Right forelimb (tissue), 1 donor: ENCODE results near the gene LINGO3.
"Not testable (repeated sequence)": the region's sequence is repeated elsewhere in the genome, so short reads cannot be mapped to it uniquely, and the experiment has no call there.

ENCODE experiments used
- DNase-seq: peaks from one replicate; pipeline ENCODE4 v3.0.0-alpha.2; 2018

LINGO3 gene, protein sequence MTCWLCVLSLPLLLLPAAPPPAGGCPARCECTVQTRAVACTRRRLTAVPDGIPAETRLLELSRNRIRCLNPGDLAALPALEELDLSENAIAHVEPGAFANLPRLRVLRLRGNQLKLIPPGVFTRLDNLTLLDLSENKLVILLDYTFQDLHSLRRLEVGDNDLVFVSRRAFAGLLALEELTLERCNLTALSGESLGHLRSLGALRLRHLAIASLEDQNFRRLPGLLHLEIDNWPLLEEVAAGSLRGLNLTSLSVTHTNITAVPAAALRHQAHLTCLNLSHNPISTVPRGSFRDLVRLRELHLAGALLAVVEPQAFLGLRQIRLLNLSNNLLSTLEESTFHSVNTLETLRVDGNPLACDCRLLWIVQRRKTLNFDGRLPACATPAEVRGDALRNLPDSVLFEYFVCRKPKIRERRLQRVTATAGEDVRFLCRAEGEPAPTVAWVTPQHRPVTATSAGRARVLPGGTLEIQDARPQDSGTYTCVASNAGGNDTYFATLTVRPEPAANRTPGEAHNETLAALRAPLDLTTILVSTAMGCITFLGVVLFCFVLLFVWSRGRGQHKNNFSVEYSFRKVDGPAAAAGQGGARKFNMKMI

DNA sequence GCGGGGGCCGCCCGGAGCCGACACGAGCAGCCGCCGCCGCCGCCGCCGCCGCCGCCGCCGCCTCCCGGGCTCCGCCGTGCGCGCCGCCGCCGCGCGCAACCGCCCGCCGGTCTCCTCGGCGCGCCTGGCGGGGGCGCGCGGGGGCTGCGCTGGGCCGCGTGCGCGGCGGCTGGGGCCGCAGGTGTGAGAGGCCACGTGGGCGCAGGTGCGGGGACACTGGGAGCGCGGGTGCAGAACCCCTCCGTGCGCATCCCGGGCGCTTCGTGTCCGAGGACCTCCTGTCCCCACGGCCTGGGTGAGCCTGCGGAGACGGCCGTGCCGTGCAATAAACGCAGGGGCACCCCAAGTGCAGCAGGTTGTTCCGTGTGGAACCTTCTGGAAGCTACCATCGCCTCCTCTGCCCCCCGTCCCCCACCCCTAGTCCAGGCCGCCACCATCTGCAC, at the start of gene LINGO3:
Gene LINGO3, minus strand, starts transcription at position 41 of the 443 bp plus-strand sequence. CDS start 16,378 bp downstream, outside the sequence.
- DNase-seq = no peak

DNA sequence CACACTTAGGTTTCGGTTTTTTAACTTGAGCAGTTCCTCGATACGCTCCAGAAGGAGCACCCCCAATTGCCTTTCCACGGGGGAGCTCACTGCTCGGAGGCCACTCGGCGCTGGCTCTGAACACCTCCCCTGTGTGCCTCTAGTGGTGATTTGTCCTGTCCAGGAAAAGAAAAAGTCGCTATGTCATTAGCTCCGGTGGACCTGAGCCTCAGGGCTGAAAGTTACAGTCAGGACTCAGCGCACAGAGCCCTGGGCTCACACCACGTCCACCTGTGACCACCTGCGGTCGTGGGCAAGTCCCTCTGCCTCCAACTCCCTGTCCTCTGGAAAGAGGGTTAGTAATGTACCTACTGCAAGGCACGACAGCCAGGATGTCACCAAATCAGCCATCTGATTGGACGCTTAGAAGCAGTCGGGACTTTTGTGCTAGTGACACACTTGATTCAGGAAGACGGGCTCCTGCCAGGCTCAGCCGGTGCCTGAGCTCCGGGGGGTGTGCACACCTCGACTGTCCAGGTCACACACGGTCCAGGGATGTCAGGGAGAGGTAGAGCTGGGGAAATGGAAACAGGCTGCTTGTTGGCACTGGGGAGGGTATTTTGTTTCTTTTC, 48.2 kb upstream of the LINGO3 start:
- DNase-seq = no peak

DNA sequence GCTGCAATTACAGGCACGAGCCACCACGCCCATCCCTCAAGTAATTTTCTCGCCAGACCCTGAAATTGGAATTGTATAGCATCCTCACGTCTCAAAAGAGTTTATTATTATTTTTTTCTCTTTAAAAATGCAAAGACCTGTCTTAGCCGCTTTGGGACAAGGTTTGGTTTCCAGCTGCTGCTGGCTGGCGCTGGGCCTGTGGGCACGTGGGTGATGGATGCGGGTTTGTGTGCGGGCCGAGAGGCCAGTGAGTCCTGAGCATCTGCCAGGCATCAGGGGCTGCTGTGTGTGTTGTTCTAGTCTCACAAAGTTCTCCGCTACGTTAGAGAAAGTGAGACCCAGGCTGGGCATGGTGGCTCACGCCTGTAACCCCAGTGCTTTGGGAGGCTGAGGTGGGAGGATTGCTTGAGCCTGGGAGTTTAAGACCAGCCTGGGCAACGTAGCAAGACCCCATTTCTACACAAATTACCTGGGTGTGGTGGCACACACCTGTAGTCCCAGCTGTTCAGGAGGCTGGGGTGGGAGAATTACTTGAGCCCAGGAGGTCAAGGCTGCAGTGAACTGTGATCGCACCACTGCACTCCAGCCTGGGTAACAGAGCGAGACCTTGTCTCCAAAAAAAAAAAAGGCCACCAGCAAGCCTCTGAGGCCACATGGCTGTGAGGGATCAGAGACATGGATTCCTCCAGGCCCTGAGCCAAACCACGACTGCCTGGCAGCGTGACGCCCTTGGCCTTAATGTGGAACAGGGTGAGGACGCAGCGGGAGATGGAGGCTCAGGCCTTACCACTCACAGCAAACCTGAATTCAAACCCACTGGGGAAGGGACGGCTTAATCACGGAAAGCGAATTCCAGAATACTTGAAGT, 47.4 kb upstream of the LINGO3 start:
- DNase-seq = no peak

DNA sequence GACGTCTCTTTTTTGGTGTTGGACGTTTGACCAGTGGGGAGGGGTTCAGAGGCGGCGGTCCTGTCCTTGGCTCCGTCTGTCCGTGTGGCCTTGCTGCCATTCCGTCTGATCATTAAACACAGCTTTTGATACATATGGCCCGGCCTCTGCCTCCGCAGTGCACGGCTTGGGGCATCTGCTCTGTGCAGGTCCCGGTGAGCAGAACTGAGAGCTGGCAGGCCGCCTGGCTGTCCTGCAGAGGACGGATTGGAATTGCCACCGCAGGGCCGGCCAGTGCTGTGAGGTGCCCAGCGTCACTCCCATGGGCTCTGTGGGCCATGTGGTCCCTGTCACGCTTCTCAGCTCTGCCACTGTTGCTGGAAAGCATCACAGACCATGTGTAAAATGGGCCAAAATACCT, 46.7 kb upstream of the LINGO3 start:
- DNase-seq = no peak

DNA sequence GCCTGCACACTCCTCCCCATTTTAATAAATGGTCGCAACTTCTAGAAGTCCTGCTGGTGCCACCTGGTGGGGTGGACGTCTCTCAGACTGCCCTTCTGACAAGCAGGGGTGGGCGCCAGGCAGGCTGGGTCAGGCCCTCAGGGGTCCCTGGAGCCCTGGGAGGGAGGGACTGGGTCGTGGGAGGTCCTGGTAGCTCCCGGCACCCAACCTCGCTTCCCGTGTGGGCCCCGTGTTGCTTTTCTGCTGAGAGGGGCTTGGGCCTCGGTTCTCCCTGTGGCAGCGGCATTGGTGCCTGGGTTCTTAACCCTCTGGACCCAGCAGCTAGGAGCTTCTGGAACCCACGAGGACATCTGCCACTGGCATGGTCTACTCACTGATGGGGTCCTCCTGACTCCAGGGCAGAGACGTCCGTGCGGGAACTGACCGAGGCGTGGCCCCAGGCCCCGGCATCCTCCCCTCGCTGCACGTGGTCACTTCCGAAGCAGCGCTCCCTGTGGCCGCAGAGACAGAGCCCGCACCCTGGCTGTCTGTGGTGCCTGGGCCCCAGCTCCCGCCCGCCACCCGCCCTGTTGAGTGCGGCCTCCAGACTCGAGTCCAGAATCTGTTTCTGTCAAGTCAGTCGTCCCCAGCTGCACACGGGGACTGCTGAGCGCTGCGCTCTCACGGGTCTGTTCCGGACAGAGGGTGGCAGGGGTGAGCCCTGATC, 46.1 kb upstream of the LINGO3 start:
- no peak for DNase-seq

DNA sequence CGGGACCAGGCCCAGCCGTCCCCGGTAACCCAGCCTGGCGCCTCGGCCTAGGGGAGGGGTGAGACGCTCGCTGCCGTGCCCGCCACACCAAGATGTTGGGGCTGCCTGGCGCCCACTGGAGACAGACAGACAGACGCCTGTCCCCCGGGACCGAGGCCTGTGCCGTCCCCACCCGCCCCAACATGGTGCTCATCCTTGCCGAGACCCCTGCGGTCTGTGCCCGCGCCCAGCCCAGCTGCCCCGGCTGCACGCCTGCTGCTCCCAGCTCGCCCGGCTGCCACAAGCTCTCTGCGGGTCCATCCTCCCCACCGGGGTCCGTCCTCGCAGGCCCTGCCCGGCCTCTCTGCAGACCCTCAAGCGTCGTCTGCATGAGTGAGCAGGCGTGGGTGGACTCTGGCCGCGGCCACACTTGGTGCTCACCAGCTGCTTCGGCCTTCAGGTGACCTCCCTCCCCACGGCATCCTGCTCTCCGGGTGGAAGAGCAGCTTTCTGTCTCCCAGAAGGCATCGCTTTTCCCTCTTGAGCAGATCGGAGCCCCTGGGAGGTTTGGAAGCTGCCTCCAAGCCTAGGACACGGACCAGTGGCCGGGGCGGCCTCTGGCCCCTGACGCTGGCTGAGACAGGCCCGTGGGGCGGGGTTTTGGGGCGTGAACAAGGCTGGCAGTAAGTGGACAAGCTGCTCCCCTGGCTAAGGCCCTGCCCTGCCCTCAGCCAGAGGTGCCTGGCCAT, 45.4 kb upstream of the LINGO3 start:
- DNase-seq = no peak

DNA sequence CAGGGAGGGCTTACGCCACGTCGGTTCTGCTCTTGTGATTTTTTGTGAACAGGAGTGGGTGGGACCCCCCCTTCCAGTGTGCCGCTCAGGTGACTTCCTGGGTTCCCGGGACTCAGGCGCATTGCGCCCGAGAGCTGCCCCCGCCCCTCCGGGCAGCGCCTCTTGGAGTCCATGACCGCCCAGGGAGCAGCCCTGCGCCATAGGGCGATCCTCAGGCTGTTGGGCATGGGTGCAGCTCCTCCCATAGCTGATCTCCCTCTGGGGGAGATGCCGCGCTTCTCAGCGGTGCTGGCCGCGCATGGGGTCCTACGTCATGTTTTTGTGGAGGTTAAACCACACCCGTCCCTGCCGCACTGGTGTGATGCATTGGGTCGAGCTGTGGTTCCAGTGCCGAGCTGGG, 44.2 kb upstream of the LINGO3 start:
- no peak for DNase-seq

DNA sequence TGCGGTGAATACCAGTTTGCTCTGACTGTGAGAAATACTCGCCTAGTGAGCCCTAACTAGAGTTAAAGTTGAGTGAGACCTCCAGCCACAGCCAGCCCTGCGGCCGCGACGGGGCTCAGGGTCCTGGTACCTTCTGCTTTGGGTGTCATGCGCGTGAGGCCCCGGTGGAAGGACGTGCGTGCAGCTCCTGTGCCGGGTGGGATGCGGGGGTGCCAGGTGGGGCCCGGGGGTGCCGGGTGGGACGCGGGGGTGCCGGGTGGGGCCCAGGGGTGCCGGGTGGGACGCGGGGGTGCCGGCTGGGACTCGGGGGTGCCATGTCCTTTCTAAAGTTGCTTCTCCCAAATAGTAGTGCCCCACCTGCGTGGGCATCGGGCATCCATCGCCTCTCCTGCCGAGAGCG, 43.6 kb upstream of the LINGO3 start:
- DNase-seq = no peak

DNA sequence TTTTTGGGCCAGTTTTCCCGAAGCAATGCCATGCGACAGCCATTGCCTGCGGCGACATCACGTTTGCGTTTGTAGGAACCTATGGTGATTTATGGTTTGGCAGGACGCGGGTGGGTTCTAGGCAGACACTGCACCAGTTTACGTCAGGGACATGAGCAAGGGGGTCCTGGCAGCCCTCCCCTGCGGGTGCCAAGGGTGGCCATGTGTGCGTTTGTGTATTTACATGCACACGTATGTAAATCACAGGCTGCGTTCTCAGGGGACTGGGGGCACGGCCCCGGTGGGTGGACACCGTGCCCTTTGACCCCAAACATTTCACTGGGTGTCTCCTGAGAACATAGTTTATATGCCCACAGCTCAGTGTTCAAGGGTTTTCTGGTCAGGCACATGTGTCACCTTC, 42.7 kb upstream of the LINGO3 start:
- no peak for DNase-seq

DNA sequence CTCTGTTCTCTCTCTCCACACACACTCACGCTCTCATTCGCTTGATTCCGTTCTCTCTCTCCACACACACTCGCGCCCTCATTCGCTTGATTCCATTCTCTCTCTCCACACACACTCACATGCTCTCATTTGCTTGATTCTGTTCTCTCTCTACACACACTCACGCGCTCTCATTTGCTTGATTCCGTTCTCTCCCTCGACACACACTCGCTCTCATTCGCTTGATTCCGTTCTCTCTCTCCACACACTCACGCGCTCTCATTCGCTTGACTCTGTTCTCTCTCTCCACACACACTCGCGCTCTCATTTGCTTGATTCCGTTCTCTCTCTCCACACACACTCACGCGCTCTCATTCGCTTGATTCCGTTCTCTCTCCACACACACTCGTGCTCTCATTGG, 41.9 kb upstream of the LINGO3 start:
- not testable (repeated sequence) for DNase-seq

DNA sequence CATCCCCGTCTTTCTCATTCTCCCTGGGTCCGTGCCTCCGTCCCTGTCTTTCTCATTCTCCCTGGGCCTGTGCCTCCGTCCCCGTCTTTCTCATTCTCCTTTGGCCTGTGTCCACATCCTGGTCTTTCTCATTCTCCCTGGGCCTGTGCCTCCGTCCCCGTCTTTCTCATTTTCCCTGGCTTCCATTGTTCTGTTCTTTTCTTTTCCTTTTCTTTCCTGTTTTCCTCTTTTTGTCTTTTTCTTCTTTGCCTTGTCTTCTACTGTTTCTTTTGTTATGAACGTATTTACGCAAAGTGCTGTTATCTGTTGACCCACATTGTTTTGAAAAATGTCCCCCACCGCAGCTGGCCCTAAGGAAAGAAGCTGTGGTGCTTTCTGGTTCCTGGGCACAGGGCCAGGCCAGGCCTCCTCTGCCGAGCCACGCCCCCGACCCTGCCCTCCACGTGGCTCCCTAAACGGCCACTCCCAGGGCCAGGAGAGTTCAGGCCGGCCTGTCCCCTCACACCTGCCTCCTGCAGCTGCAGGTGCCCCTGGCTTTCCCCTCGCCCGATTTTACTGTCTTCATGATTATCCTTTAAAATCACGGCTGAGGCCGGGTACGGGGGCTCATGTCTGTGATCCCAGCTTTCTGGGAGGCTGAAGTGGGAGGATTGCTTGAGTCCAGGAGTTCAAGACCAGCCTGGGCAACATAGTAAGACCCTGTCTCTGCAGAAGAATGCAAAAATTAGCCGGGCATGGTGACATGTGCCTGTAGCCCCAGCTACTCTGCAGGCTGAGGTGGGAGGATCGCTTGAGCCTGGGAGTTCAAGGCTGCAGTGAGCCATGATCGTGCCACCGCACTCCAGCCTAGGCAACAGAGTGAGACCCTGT, 38.1 kb upstream of the LINGO3 start:
- DNase-seq = no peak

DNA sequence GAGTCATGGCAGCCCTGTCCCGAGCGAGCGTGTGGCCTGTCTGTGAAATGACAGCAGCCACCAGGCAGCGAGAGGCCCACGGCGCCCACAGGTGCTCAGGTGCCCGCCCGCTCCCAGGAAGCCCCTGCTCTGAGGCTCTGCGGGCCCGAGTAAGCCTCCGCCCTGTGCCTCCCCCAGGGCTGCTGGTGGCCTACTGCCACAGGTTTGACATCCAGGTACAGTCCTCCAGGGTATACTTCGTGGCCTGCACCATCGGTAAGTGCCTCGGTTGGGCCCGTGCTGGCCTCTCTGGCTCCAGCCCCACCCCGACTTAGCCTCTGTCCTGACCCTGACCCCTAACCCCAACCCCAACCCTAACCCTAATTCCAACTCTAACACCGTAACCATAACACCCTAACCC, 37.1 kb upstream of the LINGO3 start:
- no peak for DNase-seq

DNA sequence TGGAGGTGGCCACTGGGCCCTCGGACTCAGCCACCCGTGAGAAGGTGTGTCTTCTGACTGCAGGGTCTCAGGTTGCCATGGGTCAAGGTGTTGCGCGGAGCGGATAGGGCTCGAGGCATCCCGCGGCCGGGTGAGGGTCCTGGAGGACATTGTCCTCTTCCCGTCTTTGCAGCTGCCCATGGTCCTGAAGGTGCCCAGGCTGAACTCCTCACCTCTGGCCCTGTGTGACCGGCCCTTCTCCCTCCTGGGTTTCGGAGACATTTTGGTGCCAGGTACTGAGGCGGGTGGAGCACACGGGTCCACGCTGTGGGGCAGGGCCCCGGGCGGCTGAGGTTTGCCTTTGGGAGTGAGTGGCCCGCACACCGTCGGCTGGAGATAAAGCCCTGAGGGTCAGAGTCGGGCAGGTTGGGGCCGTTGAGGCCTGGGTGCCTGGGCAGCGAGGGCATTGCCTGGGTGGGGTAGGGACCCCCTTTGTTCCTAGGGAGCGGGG, 36.5 kb upstream of the LINGO3 start:
- no peak for DNase-seq

DNA sequence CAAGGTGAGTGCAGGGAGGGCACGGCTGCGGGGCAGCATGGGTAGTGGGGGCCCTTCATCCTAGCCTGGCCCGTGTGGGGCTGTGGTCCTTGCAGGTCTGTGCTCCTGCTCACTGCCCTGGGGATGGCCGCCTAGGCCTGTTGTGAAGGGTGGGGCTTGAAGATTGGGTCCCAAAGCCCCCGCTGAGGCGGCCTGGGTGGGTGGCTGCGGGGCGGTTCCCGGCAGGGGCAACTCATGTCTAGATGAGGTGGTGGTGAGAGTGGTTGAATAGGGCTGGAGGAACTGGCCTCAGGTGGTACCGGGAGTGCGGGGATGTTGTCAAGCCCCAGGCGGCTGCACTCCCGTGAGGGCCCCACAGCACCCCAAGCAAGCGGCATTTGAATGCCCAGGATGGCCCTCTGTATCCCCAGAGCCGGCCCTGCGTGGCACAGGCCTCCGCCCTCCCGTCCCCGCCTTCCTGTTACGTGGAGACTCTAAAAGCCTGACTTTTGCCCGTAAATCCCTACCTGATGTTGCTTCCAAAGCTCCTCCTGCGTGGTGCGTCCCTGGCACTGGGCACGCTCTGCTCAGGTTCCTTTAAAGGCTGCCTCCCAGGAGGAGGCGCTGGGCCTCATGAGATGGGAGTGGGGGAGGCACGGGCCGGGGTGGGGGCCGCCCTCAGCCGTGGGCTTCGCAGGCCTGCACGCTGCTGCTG, 35.5 kb upstream of the LINGO3 start:
- no peak for DNase-seq

DNA sequence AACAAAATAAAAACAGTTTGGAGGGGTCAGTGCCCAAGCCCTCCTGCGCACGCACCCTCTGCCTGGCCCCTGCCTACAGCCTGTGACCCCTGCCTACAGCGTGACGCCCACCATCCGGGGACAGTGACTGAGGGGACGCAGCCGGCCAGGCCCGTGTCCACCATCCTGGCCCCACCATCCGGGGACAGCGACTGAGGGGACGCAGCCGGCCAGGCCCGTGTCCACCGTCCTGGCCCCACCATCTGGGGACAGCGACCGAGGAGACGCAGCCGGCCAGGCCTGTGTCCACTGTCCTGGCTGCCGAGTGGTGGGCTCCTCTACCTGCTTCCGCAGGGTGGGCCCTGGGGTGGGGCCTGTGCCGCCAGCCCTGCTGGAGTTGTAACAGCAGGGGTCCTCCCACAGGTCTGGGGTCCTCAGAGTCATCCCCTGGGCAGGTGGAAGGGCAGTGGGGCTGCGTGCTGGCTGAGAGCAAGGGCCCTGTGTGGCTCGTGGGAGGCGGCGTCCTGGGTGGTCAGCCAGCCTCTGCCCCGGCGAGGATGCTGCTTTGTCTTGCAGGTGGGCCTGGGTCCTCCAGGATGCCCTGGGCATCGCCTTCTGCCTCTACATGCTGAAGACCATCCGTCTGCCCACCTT, 34.8 kb upstream of the LINGO3 start:
- DNase-seq = no peak

DNA sequence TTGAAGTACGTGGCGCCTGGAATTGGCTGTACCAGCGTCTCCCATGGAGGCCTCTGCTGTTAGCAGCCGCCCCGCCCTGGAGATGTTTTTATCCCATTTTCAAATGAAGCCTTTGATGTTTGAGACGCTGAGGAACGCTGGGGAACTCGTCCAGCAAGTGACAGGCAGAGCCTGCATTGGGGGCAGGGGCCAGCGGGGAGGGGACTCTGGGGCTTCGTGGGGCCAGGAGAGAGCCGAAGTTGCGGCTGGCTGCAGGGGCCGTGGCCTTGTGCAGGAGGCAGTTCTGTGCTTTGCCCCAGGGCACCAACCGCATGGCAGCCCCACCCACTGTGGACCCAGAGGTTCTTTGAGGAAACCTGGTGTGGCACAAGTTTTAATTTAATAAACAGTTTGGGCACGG, 34.0 kb upstream of the LINGO3 start:
- DNase-seq = no peak

DNA sequence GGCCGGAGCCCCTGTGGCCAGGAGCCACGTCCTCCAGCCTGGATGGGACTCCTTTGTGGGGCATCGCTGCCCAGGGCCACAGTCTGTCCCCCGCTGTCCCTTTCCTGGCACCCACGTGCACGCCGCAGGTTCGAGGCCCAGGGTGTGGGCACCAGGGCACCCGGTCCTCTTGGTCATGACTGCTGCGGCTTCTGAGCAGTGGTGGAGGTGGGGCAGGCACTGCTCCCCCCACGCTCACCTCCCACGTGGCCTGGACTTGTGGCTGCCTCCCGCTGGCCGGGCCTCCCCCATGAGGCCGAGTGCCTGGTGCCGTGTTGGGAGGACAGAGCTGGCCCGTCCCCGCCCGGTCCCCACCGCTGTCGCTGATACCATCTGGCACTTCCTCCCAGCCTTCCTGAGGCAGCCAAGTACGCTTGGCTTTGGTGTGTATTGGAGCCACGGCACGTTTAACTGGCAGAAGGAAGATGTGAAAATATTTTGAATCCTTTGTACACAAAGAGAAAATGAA, 33.3 kb upstream of the LINGO3 start:
- DNase-seq = no peak

DNA sequence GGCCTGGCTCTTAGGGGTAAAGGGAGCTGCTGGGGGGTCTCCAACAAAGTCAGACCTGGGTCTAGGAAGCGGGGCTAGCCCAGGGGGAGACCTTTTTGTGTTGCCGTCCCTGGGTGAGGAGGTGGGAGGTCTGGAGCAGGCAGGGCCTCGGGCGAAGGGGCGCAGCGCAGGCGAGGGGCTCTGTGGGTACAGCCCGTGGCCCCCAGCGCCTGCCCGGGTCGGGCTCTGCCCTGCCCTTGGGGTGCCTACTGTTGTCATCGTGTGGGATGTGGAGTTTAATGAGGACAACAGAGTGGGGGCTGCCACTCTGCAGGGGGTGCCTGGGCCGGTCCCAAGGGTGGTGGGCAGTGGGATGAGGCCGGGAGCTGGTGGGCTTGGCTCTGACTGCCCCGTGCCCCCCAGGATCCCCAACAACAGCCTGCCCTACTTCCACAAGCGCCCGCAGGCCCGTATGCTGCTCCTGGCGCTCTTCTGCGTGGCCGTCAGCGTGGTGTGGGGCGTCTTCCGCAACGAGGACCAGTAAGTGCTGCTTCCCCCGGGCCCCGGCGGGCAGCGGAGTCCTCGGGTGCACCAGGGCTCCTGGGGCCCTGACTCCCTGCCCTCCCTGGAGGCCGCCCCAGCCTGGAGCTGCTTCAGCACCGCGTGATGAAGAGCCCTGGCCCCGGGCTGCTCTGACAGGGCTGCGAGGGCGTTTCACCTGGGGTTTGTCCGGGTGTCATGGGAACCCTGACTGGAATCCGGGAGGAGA, 32.7 kb upstream of the LINGO3 start:
- DNase-seq = no peak
